GM21381 (cell line): ENCODE results near the gene FAM237A.

Experiments used
- ATAC-seq: cut with Tn5 transposase; IDR thresholded peaks from one replicate; pipeline ENCODE4 v1.9.1; 2021; ENCODE audit warnings: mild to moderate bottlenecking, moderate library complexity; ENCODE audit not compliant: unreplicated experiment

Gene FAM237A

GRCh38 chr2:206642075-206643025, at the start of gene FAM237A:
FAM237A (plus strand) TSS chr2:206642487; CDS start chr2:206644237, 1,750 bp downstream.
- no peak for ATAC-seq

GRCh38 chr2:206597717-206598218, 44.5 kb upstream of the FAM237A start:
- ATAC-seq: no peak

- no peak for ATAC-seq
These were observed 39.0 kb upstream of the FAM237A start for GRCh38 chr2:206603243-206603642.

- no peak for ATAC-seq
These were observed 31.8 kb upstream of the FAM237A start for GRCh38 chr2:206610451-206610850.

- no peak for ATAC-seq
These were observed 31.1 kb upstream of the FAM237A start for GRCh38 chr2:206611191-206611590.

GRCh38 chr2:206611736-206612135, 30.6 kb upstream of the FAM237A start:
- ATAC-seq: no peak

GRCh38 chr2:206614811-206615210, 27.5 kb upstream of the FAM237A start:
- ATAC-seq: no peak

- no peak for ATAC-seq
These were observed 26.7 kb upstream of the FAM237A start for GRCh38 chr2:206615417-206616089.

- no peak for ATAC-seq
These were observed 26.1 kb upstream of the FAM237A start for GRCh38 chr2:206616151-206616550.

- no peak for ATAC-seq
These were observed 23.3 kb upstream of the FAM237A start for GRCh38 chr2:206619011-206619410.

GRCh38 chr2:206626108-206626507, 16.2 kb upstream of the FAM237A start:
- ATAC-seq: no peak

GRCh38 chr2:206627632-206628031, 14.7 kb upstream of the FAM237A start:
- ATAC-seq: no peak

GRCh38 chr2:206631340-206631739, 10.9 kb upstream of the FAM237A start:
- ATAC-seq: no peak

- no peak for ATAC-seq
These were observed 7.3 kb upstream of the FAM237A start for GRCh38 chr2:206635015-206635414.

GRCh38 chr2:206639636-206640035, 2.7 kb upstream of the FAM237A start:
- no peak for ATAC-seq

- ATAC-seq: no peak
These were observed 1.1 kb upstream of the FAM237A start for GRCh38 chr2:206641226-206641625.

- ATAC-seq: no peak
These were observed 5.7 kb downstream of the FAM237A start for GRCh38 chr2:206647985-206648384.

- ATAC-seq: no peak
These were observed 14.8 kb downstream of the FAM237A start for GRCh38 chr2:206657087-206657486.

- no peak for ATAC-seq
These were observed 23.0 kb downstream of the FAM237A start for GRCh38 chr2:206665251-206665650.

- ATAC-seq: no peak
These were observed 28.4 kb downstream of the FAM237A start for GRCh38 chr2:206670531-206671319.

- no peak for ATAC-seq
These were observed 41.3 kb downstream of the FAM237A start for GRCh38 chr2:206683546-206683945.
